M059J (cell line): Measurements from ENCODE around the gene TAMM41. TPM values are rescaled to one million over a fixed set of nuclear protein-coding genes. Genes with fewer than 3 reads are reported as not detected.
A peak's percentile ranks its signal among the peaks of the same experiment; 100 is the strongest.
"Not testable (repeated sequence)": the region's sequence is repeated elsewhere in the genome, so short reads cannot be mapped to it uniquely, and the experiment has no call there.

Experiments
- DNase-seq: peaks from one replicate; pipeline ENCODE4 v3.0.0-alpha.2; 2012; ENCODE audit warnings: low read depth
- total RNA-seq: library from RNA; depleted of rRNA; stranded (reverse); fragments of >200 nt; shearing (Covaris generic); gene quantifications from 2 replicates; pipeline ENCODE4 v1.2.3, GENCODE V29; 2014; rRNA removed

TAMM41 gene
- total RNA-seq, 1 experiment from 2014 or later = 8.2 TPM

GRCh38 chr3:11769704-11770476 lies 76.8 kb downstream of the TAMM41 start:
- no peak for DNase-seq

DNA sequence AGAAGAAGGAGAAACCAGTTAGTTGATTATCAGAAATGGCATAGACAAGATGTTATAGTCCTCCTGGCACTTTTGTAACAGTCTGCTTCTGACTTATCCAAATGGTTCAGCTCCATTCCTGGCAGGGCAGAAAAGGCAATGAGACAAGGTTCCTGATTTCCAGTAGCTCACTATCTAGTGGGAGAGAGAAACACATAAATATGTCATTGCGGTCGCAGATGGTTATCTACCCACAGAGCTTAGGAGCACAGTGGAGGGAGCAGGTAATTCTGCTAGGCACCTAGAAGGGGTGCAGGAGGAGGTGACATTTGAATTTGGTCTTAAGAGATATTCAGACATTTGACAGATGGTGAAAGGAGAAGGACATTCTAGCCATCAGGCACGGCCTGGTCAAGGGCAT lies 78.1 kb downstream of the TAMM41 start:
- DNase-seq = no peak

- peak; percentile 93 for DNase-seq
Measured at GRCh38 chr3:11764931-11765363, 81.7 kb downstream of the TAMM41 start.

- no peak for DNase-seq
Measured at GRCh38 chr3:11759996-11760395, 86.7 kb downstream of the TAMM41 start.

DNA sequence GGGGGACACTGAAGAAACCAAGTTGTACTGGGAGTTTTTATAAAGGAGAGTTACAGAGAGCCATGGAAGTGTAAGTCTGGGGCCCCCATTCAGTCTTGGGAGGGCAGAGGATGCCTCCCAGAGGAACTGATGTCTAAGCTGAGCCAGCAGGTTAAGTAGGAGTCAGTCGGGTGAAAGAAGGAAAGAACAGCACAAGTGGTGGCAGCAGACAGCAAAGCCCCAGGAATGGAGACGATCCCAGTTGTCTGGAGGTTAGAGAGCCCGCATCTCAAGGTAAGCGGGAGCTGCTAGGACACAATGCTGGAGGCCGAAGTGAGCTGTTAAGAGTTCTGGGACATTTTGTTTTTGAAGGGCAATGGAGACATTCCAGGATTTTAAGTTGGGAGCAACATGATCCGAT lies 88.8 kb downstream of the TAMM41 start:
- DNase-seq = no peak

- DNase-seq = peak; percentile 64
Measured at GRCh38 chr3:11757441-11757875, 89.2 kb downstream of the TAMM41 start.

DNA sequence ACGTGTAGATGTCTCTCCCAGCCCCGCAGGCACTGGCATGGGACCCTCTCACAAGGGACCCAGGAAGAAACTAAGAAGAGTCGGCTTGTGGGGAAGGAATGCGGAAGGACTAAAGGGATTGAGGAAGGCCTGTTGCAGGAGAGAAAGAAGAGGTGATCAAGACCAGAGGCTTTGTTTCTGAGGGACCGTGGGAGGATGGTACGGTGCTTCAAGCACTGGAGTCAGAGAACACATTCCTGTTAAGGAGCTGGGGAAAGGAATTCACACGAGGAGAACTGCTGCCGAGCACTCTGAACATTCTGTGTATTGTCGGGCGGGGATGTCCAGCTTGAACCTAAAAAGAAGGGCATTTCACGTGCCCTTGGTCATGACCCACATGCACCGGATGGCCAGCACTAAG lies 91.4 kb downstream of the TAMM41 start:
- DNase-seq = no peak

DNA sequence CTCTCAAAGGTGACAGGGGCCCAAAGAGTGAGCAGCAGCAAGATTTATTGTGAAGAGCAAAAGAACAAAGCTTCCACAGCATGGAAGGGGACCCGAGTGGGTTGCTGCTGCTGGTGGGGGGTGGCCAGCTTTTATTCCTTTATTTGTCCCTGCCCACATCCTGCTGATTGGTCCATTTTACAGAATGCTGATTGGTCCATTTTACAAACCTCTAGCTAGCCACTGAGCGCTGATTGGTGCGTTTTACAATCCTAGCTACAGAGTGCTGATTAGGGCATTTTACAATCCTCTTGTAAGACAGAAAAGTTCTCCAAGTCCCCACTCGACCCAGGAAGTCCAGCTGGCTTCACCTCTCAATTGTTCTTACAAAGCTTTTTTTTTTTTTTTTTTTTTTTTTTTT lies 94.4 kb downstream of the TAMM41 start:
- DNase-seq = not testable (repeated sequence)

- DNase-seq = not testable (repeated sequence)
Measured at GRCh38 chr3:11748306-11748705, 98.4 kb downstream of the TAMM41 start.

Other genes starting within 250 kb of the TAMM41 start
- gene VGLL4, start 203.0 kb downstream of the TAMM41 start, total RNA-seq = 28.9 and 36.1 TPM in 2 replicates
- gene SYN2, start 157.5 kb upstream of the TAMM41 start, total RNA-seq = not detected in 2 replicates